GM21423 (cell line): Measurements from ENCODE around the gene BTBD1.

Source experiments
- ATAC-seq: cut with Tn5 transposase; IDR thresholded peaks from one replicate; pipeline ENCODE4 v1.9.1; 2021; ENCODE audit warnings: mild to moderate bottlenecking, moderate library complexity; ENCODE audit not compliant: unreplicated experiment

Gene BTBD1

DNA sequence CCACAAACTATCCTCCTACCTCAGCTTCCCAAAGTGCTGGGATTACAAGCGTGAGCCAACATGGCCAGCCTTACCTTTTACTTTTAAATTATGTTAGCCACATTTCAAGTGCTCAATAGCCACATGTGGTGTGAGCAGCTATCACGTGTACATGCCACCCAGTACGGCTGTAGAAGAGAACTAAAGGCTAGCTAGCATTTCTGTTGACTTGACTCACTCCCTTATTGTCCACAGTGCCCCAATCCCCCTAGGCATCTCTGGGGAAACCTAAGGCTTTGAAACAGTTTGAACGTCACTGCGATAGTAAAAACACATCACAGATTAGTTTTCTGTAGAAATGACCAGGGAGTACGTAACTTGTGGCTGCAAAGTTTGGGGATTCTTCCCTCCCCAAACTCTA is 67.6 kb downstream of the BTBD1 start:
- ATAC-seq = no peak

DNA sequence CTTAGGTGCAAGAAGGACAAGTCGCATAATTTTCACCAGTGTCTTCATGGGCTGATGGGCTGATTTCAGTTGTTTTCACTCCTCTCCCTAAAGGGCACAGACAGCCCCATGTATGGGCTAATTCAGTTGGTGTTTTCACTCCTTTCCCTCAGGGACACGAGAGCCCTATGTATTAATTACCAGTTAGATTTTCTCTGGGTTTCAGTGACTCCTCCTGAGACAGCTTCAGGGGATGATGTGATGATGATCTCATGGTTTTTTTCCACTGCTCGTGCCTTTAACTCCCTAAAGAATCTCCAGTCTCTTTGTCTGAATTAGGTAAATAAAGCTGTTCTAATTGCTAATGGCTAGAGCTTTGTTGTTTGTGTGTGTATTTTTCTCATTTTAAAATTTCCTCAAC is 71.1 kb downstream of the BTBD1 start:
- no peak for ATAC-seq

DNA sequence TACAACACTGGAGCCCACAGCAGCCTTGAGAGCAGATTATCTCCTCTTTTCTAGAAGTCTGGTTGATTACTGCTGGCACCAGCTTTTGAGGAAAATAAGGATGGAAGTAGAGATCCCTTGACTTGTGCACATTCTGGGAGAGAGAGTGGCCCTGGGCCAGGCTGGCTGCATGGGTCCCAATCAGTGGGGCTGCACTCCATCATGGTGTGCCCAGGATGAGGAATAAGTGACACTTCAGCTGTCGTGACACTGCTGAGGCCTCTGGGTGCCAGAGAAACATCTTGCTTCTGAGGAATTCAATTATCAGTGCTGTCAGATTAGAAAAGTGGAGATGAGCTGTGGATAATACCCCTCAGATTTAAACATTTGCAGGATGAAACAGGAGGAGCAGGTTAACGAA is 72.0 kb downstream of the BTBD1 start:
- ATAC-seq = no peak

DNA sequence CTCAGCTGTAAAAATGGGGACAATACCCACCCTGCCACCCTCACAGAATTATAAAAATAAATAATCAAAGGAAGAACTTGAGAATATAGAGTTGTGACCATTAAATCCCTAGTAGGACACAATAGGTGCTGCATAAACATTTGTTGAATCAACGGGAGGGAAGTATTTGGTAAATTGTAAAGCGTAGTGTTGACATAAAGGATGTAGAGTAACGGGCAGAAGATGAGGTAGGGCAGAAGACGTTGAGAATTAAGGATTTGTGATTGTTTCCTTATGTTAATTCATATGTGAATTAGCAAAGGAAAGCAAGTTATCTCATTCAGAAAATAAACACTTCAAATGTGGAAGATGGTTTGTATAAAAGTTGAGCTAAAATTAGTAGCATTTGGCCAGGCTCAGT is 73.9 kb downstream of the BTBD1 start:
- ATAC-seq = no peak

DNA sequence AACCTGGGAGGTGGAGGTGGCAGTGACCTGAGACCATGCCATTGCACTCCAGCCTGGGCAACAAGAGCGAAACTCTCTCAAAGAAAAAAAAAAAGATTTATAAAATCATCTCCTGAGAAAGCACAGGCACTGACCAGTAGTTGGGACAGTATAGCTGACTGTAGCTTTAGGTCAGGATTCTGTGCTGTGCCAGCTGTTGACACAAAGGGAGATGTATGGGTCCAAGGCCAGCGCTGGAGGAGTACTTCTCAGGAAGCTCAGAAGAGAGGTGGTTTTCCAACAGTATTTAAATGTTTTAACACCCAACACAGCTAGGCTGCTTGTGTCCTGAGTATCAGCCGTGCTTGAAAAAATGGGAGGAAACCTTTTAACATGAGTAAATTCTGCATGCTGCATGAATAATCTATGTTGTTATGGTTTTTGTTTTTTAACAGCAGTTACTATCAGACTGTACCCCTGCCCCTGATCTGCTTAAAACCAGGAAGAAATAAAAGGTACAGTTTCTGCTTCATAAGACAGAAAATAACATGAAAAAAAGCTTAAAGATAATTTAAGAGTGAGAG is 74.5 kb downstream of the BTBD1 start:
- ATAC-seq = no peak

DNA sequence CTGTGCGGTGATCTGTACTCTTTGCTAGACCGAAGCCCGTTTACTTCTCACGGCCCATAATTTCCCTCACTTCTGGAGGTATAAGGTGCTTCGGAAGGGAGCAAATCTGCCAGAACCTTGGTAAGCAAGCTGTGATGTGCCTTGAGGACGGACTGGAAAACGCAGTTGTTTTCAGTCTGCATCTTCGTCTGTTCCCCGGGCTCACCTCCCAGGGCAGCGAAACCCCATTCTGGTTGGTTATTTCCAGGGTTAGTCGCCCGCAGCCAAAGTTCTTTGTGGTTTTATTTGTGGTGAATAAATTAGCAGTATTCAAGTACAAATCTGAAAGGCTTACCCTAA is 80.6 kb downstream of the BTBD1 start:
- peak; percentile 11 for ATAC-seq

DNA sequence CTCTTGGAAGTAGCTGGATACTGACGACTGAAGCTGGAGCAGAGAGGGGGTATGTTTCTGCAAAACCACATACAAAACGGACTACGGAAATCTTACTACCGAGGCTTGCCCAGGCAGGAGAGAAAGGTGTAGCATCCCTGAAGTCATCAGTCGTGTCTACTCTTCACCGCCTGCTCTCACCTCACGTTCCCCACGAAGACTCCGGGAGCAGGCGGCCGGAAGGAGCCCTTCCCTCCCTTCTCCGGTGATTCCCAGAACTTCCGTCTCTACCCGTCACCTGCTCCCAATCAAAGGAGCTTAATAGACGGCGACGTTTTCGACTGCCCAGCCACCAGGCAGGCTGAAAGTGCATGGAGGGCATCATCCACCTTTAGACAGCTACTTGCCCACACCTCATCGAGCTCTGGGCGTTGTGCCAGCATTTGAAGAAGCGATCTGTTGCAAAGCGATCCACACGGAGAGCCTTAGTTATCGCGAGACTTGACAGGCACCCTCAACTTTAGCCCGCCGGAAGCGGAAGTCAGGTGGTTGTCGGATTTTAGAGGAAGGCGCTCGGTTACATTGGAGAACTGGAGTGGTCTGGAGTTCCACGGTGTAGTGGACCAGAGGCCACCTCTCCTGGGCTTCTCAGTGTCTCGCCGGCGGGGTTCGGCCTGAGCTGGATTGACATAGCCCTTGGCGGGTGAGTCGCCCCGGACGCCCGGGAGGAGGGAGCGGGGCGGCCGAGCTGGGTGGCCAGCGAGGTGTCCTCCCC is 81.2 kb downstream of the BTBD1 start, which contains the start of gene RAMAC:
TSS of gene RAMAC (plus strand) at position 523 of the 754 bp plus-strand sequence. CDS start 2,809 bp downstream, outside the sequence.
- ATAC-seq = peak; percentile 95

DNA sequence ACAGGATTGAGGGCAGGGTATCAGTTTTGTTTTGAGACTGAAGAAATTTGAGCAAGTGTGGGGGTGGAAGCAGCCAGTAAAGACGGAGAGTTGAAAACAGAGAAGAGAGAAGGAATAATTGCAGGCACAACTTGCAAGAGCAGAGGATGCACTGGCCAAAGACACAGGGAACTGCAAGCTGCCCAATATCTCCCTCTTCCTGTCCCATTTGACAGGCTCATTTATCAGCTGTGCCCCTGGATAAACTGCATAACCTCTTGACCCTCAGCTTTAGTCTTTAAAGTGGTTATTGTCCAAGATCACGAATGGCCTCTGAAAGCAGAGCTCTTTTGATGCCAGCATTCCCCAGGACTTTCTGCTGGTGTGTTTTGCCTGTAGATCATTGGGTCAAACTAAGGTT is 86.1 kb downstream of the BTBD1 start:
- ATAC-seq = no peak

DNA sequence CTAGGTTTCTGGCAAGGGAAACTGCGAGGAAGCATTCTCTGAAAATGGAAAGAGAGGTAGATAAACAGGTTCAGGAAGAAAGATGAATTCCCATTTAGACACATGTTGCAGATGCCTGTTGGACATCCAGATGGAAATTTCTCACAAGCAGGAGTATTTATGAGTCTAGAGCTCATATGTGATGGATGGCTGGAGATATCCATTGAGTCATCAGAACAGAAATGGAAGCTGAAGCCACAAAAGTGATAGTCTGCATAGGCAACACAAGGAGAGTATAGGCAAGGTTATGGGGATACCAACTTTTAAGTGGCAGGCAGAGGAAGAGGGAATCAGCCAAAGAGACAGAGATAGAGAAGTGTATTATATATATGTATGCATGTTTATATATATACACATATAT is 87.3 kb downstream of the BTBD1 start:
- no peak for ATAC-seq

DNA sequence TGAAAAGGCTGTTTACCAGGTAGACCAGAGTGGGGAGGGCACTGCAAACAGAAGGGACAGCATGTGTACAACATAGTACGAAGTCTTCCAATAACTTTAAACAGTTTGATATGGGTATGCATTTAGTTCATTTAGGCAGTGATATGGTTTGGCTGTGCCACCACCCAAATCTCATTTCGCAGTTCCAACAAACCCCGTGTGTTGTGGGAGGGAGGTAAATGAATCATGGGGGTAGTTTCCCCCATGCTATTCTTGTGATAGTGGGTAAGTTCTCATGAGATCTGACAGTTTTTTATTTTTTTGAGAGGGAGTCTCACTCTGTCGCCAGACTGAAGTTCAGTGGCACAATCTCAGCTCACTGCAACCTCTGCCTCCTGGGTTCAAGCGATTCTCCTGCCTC is 88.6 kb downstream of the BTBD1 start:
- no peak for ATAC-seq

DNA sequence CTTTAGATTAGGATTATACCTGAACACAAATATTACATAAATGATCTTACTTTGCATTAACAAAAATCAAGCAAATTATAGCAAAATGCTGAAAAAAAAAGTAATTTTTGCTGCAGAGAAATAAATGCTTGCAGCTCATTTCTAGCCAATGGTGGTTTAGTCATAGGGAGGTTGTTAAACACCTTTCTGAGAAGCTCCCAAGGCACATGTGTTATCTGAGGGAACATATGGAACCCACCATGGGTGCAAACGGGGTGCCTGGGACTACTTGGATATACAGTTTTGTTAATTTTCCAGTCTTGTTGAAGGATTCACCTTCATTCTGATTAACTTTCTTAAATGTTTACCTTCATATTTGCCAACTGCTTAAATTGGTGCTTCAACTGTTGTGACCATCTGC is 90.0 kb downstream of the BTBD1 start:
- no peak for ATAC-seq

DNA sequence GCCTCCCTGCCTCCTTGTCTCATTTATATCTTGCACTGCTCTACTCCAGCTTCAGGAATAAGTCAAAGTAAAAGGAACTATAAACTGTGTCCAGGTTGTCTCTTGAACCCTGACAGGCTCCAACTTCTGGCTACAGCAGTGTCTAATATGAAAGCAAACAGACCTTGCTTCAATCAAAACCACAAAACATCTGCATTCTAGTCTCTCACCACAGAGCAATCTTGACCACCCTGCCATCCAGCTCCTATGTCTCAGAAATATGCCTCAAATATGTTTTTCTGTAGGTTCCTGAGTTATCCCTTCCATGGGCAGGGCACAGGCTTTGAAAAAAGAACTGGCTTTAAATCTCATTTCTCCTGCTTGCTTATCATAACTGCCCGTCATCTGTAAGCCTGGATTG is 94.1 kb downstream of the BTBD1 start:
- ATAC-seq = no peak

DNA sequence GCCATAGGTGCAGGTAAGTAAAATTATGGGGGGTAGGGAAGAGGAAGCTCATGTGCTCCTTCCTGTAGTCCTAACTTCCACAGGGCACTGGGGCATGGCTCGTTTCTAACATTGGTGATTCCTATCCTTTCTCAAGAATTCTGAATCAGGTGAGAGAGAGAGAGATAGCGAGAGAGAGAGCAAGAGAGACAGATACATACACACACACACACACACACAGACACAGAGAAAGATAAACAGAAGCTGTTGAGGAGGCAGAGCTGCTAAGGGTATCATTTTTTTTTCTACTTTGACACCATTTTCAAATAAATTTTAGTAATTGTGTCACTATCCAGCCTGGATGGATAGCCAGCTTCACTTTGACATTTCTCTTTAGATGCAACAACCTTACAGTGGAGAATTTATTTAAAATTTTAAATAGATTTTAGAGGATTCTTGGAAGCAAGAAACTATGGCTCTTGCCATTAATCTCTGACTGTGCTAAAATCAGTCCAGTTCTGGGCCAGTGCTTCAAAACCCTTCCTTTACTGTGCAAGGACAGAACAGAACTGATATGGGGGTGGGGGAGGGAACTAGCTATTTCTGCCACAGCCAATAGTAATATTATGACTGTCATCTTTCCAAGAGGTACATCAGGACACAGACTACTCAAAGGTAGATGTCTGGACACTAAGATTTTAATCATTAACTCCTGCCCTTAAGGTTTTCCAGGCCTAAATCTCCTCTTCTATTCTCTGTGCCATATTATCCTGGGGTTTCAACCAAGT is 95.7 kb downstream of the BTBD1 start:
- no peak for ATAC-seq

DNA sequence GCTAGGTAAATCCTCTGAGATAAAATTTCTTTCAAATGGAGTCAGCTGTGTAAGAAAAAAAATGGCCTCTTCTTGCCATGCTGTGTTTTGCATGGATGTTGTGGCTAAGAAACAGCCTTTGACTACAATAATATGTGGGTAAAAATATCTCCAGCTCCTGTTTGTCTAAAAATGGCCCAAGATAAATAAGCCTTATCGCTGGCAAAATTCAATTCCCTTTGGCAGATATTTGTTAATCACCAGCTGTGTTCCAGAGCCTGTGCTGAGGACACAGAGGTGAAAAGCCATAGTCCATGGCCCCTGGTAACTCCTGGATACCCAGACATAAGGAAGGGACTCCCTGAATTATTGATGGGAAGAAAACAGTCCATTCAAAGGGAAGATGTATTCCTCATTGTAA is 96.4 kb downstream of the BTBD1 start:
- ATAC-seq = no peak

DNA sequence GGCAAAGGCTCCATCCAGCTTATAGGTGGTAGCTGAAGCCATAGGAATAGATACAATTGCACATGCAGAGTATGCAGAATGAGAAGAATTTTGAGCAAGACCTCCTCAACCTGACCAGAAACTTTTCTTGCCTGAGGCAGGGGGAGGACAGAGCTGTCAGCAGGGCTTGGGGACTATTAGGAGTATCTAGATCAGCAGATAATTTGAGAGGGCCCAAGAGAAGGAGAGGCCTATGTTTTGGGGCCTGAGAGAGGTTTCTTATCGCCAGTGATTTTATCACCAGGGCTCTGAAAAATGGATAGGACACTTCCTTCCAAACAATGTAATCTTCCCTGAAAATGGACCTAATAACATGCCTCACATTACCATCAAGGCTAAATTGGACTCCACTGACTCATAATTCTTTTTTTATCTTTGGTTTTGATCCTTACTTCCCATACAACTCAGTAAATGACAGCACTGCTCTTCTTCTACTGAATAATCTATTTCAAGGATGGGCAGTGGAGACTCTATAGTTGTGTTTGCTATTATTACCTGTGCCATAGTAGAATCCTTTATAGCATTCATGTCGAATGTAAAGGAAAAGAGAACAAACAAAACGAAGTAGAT is 96.9 kb downstream of the BTBD1 start:
- ATAC-seq = no peak

DNA sequence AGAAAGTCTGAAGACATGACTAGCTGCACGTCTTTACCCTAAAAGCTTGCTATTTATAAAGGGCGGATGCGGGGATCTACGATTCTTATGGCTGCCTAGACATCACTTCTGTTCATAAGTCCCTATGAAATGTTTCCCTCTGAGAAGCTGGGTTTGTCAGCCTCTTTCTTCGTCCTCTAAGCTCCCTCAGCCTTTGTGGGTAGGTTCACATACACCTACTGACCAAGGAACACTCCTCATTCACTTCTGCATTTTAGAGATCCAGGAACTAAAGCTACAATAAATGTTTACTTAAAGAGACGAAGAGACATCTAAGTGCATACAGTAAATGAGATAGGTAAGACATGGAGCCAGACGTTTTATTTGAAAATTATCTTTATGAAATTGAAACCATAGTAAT is 97.7 kb downstream of the BTBD1 start:
- ATAC-seq = no peak

DNA sequence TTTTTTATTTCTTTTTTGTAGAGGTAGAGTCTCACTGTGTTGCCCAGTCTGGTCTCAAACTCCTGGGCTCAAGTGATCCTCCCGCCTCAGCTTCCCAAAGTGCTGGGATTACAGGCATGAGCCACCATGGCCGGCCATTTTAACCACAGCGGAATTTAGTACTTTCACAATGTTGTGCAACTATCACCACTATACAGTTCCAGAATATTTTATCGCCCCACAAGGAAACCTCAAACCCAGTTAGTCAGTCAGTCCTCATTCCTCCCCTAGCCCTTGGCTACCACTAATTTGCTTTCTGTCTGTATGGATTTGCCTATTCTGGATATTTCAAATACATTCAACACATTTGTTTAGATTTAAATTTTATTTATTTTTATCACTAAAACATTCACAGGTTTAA is 99.0 kb downstream of the BTBD1 start:
- ATAC-seq = no peak

DNA sequence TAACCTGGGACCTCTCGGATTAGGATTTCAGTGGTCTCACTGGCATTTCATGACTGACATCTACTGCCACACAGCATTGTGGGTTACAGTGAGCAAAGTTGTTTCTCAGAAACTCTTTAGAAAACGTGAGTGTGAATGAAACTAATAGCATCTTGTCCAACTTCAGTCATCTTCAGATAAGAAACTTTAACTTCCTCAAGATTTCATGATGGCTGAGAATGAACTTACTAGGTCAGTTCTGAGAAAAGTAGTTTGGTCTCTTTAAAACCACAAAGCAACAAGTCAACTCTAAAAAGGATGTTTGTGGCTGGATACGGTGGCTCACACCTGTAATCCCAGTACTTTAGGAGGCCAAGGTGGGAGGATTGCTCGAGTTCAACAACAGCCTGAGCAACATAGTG is 100.4 kb downstream of the BTBD1 start:
- ATAC-seq = peak; percentile 94
